Smooth muscle cell (in vitro differentiated cells): ENCODE measurements around the gene PCDH9. TPM values are rescaled to one million over a fixed set of nuclear protein-coding genes. Genes with fewer than 3 reads are reported as not detected.
A peak's percentile ranks its signal among the peaks of the same experiment; 100 is the strongest.

Source experiments
- DNase-seq: peaks from one replicate; lab custom pipeline; 2025; ENCODE audit not compliant: unreplicated experiment; lab: John Stamatoyannopoulos, UW
- H2AFZ ChIP-seq: fragments of 200-600 bp; sonication (generic); 2 replicates; pipeline ENCODE4 v1.6.0; 2016; ENCODE audit warnings: antibody characterized with exemption, low read depth, mild to moderate bottlenecking
- H3F3A ChIP-seq: fragments of 200-600 bp; sonication (generic); 2 replicates; pipeline ENCODE4 v1.6.0; 2017; ENCODE audit warnings: antibody characterized with exemption, low read depth
- H3K27ac ChIP-seq: fragments of 200-600 bp; sonication (generic); 2 replicates; pipeline ENCODE4 v1.5.1; 2016; ENCODE audit warnings: low read depth, mild to moderate bottlenecking
- H3K27me3 ChIP-seq: fragments of 200-600 bp; sonication (generic); 2 replicates; pipeline ENCODE4 v1.6.1; 2016; ENCODE audit warnings: low read depth, mild to moderate bottlenecking
- H3K36me3 ChIP-seq: fragments of 200-600 bp; sonication (generic); 2 replicates; pipeline ENCODE4 v1.5.1; 2016; ENCODE audit warnings: low read depth
- H3K4me1 ChIP-seq: fragments of 200-600 bp; sonication (generic); 2 replicates; pipeline ENCODE4 v1.5.1; 2016; ENCODE audit warnings: low read depth
- H3K4me2 ChIP-seq: fragments of 200-600 bp; sonication (generic); 2 replicates; pipeline ENCODE4 v1.6.0; 2016; ENCODE audit warnings: mild to moderate bottlenecking
- H3K4me3 ChIP-seq: fragments of 200-600 bp; sonication (generic); 2 replicates; pipeline ENCODE4 v1.5.1; 2016; ENCODE audit warnings: mild to moderate bottlenecking
- H3K79me2 ChIP-seq: fragments of 200-600 bp; sonication (generic); 2 replicates; pipeline ENCODE4 v1.6.0; 2016; ENCODE audit warnings: low read depth, mild to moderate bottlenecking
- H3K9ac ChIP-seq: fragments of 200-600 bp; sonication (generic); 2 replicates; pipeline ENCODE4 v1.6.0; 2016; ENCODE audit warnings: low read depth
- H3K9me3 ChIP-seq: fragments of 200-600 bp; sonication (generic); replicated peaks from 2 replicates; pipeline ENCODE4 v1.5.1; 2016; ENCODE audit warnings: low read depth
- H4K20me1 ChIP-seq: fragments of 200-600 bp; sonication (generic); 2 replicates; pipeline ENCODE4 v1.6.0; 2016; ENCODE audit warnings: low read depth
- CTCF ChIP-seq: fragments of 200-600 bp; sonication (generic); IDR thresholded peaks from 2 replicates; pipeline ENCODE4 v1.5.1; 2017; ENCODE audit warnings: borderline replicate concordance, mild to moderate bottlenecking, antibody characterized with exemption; ENCODE audit not compliant: insufficient read depth, poor library complexity, severe bottlenecking
- WGBS: methylation state at CpG from one replicate; pipeline ENCODE4 v1.1.7; 2016; ENCODE audit warnings: low lambda C conversion rate; 5-methylcytosine and 5-hydroxymethylcytosine counted together
- polyA plus RNA-seq: library from polyadenylated mRNA; unstranded; fragments of >200 nt; fragmentation: Nextera tagmentation; extraction: Ambion mirVana; gene quantifications from 2 replicates; pipeline ENCODE4 v1.2.1, GENCODE V29; 2016
- total RNA-seq: library from RNA; depleted of rRNA; stranded (reverse); fragments of >200 nt; gene quantifications from 2 replicates; pipeline ENCODE4 v1.2.3, GENCODE V29; 2014

Gene PCDH9
- total and polyA plus RNA-seq, 2 experiments from 2014 or later, result 0.65 to 1.9 TPM

GRCh38 chr13:66530686-66531085 lies 699.5 kb downstream of the PCDH9 start:
- Histone ChIP-seq H3K9me3 (no peaks in the 10 kb centered on the region), H3K27me3 (no peaks in the 10 kb centered on the region), H3K4me3 (no peak overlapping the region), H3K36me3 (no peaks in the 10 kb centered on the region), H3K27ac (no peak overlapping the region), H2AFZ (no peak overlapping the region), H3K79me2 (no peaks in the 10 kb centered on the region), H4K20me1 (no peaks in the 10 kb centered on the region), H3F3A (no peaks in the 10 kb centered on the region), H3K4me2 (no peak overlapping the region), H3K9ac (no peak overlapping the region), H3K4me1 (no peaks in the 10 kb centered on the region)
- TF ChIP-seq CTCF, result no peak
- 97% methylated on average over 1 of the region's 1 CpG for WGBS
- DNase-seq, result no peak

- no peak overlapping the region for H3K4me3 ChIP-seq
- no peak overlapping the region for H2AFZ ChIP-seq
- no peak overlapping the region for H3K27ac ChIP-seq
- H3K36me3 ChIP-seq, result no peaks in the 10 kb centered on the region
- WGBS, result 92% methylated on average over 1 of the region's 1 CpG
- H3K4me2 ChIP-seq, result no peak overlapping the region
- H3K79me2 ChIP-seq, result no peaks in the 10 kb centered on the region
- no peak for TF ChIP-seq CTCF
- no peaks in the 10 kb centered on the region for H4K20me1 ChIP-seq
- no peak overlapping the region for H3K9ac ChIP-seq
- no peaks in the 10 kb centered on the region for H3F3A ChIP-seq
- H3K9me3 ChIP-seq, result no peaks in the 10 kb centered on the region
- H3K4me1 ChIP-seq, result no peaks in the 10 kb centered on the region
- no peaks in the 10 kb centered on the region for H3K27me3 ChIP-seq
- DNase-seq, result no peak
Measured at GRCh38 chr13:66530158-66530557, 700.0 kb downstream of the PCDH9 start.

GRCh38 chr13:66528944-66529576 lies 701.1 kb downstream of the PCDH9 start:
- no peaks in the 10 kb centered on the region for H4K20me1 ChIP-seq
- peak overlapping the region; percentile 25 for H2AFZ ChIP-seq
- no peaks in the 10 kb centered on the region for H3K36me3 ChIP-seq
- H3K4me3 ChIP-seq, result no peak overlapping the region
- H3F3A ChIP-seq, result no peaks in the 10 kb centered on the region
- 69% methylated on average over 2 of the region's 2 CpGs for WGBS
- H3K4me1 ChIP-seq, result no peaks in the 10 kb centered on the region
- H3K9ac ChIP-seq, result no peak overlapping the region
- H3K9me3 ChIP-seq, result no peaks in the 10 kb centered on the region
- no peaks in the 10 kb centered on the region for H3K27me3 ChIP-seq
- no peak for TF ChIP-seq CTCF
- no peak overlapping the region for H3K4me2 ChIP-seq
- H3K27ac ChIP-seq, result no peak overlapping the region
- H3K79me2 ChIP-seq, result no peaks in the 10 kb centered on the region
- DNase-seq, result no peak

GRCh38 chr13:66528180-66528579 lies 702.0 kb downstream of the PCDH9 start:
- Histone ChIP-seq H3K36me3 (no peaks in the 10 kb centered on the region), H4K20me1 (no peaks in the 10 kb centered on the region), H3K4me1 (no peaks in the 10 kb centered on the region), H3F3A (no peaks in the 10 kb centered on the region), H3K9ac (no peak overlapping the region), H3K79me2 (no peaks in the 10 kb centered on the region), H3K4me2 (no peak overlapping the region), H3K27ac (no peak overlapping the region), H3K9me3 (no peaks in the 10 kb centered on the region), H3K27me3 (no peaks in the 10 kb centered on the region), H2AFZ (no peak overlapping the region), H3K4me3 (no peak overlapping the region)
- 83% methylated on average over 5 of the region's 5 CpGs for WGBS
- no peak for TF ChIP-seq CTCF
- no peak for DNase-seq
